K562 (cell line): Measurements from ENCODE around the gene TUBB2A. TPM values are rescaled to one million over a fixed set of nuclear protein-coding genes. Genes with fewer than 3 reads are reported as not detected.

Experiments
- ESRRA ChIP-seq: fragments of 450-650 bp; IDR thresholded peaks from 2 replicates; pipeline ENCODE4 v1.6.1; 2014; ENCODE audit warnings: low read depth, mild to moderate bottlenecking, moderate library complexity, borderline replicate concordance
- GTF2F1 ChIP-seq: IDR thresholded peaks from 2 replicates; pipeline ENCODE4 v1.6.1; 2011; ENCODE audit warnings: low read depth, low read length, improper control_type of control experiment
- KDM2B ChIP-seq: fragments of 250-450 bp; sonication (Bioruptor Pico); IDR thresholded peaks from 2 replicates; pipeline ENCODE4 v1.8.0; 2021; ENCODE audit warnings: mild to moderate bottlenecking, moderate library complexity
- LEF1 ChIP-seq: fragments of 450-650 bp; IDR thresholded peaks from 2 replicates; pipeline ENCODE4 v1.6.1; 2016; ENCODE audit warnings: mild to moderate bottlenecking
- MAZ ChIP-seq, 2 experiments: fragments of 450-650 bp in 1 of 2; sonication (generic) in 1 of 2; formaldehyde crosslinking; IDR thresholded peaks in 1 of 2; conservative IDR thresholded peaks in 1 of 2; 2 replicates each; pipeline versions ENCODE4 v1.4.0 to v1.5.0; 2020; ENCODE audit warnings: mild to moderate bottlenecking in 1 of 2, missing genetic modification reagents in 1 of 2
- SAP30 ChIP-seq: fragments of 200-600 bp; sonication (generic); IDR thresholded peaks from 2 replicates; pipeline ENCODE4 v1.6.1; 2012; ENCODE audit warnings: borderline replicate concordance, low read depth, mild to moderate bottlenecking, moderate library complexity, low read length, control low read depth, inconsistent platforms; ENCODE audit not compliant: insufficient read depth, poor library complexity, severe bottlenecking
- polyA plus RNA-seq, 8 experiments: library from polyadenylated mRNA; depleted of rRNA in 4 of 8; stranded (reverse) in 5 of 8; unstranded in 3 of 8; fragments of >200 nt; fragmentation: Nextera tagmentation in 2 of 8; fragmentation: Illumina TruSeq in 1 of 8; extraction: Ambion mirVana in 2 of 8; extraction: Trizol in 1 of 8; gene quantifications; 2 replicates each; pipeline versions ENCODE4 v1.2.1 to v1.2.3, GENCODE V29; 2011 to 2014; ENCODE audit warnings: inconsistent platforms in 1 of 8, missing spikeins in 1 of 8
- total RNA-seq, 7 experiments: library from RNA; depleted of rRNA in 6 of 7; stranded (reverse); fragments of >200 nt in 6 of 7; fragmentation: Illumina TruSeq in 2 of 7; extraction: Trizol in 2 of 7; gene quantifications; 2 replicates each; pipeline versions ENCODE4 v1.2.1 to v1.2.3, GENCODE V29; 2011 to 2021; ENCODE audit warnings: low replicate concordance in 1 of 7
- TF ChIP-seq, protein P1 (sequence below): sonication (generic); formaldehyde crosslinking; IDR thresholded peaks from 2 replicates; pipeline ENCODE4 v1.8.0; 2022; ENCODE audit warnings: mild to moderate bottlenecking, missing genetic modification reagents
- TF ChIP-seq, protein P2 (sequence below): fragments of 250-450 bp; sonication (Bioruptor Pico); IDR thresholded peaks from 2 replicates; pipeline ENCODE4 v1.8.0; 2022; ENCODE audit warnings: inconsistent platforms, mild to moderate bottlenecking, moderate library complexity, borderline replicate concordance
- TF ChIP-seq, protein P3 (sequence below): fragments of 450-650 bp; IDR thresholded peaks from 2 replicates; pipeline ENCODE4 v1.6.1; 2016; ENCODE audit warnings: low read depth

TUBB2A gene
- total and polyA plus RNA-seq, 9 of the 15 experiments (the other 6 are each of a cell fraction or from before 2014, with no cell fraction given) = 3.6 to 92.1 (median 45.6) TPM

DNA sequence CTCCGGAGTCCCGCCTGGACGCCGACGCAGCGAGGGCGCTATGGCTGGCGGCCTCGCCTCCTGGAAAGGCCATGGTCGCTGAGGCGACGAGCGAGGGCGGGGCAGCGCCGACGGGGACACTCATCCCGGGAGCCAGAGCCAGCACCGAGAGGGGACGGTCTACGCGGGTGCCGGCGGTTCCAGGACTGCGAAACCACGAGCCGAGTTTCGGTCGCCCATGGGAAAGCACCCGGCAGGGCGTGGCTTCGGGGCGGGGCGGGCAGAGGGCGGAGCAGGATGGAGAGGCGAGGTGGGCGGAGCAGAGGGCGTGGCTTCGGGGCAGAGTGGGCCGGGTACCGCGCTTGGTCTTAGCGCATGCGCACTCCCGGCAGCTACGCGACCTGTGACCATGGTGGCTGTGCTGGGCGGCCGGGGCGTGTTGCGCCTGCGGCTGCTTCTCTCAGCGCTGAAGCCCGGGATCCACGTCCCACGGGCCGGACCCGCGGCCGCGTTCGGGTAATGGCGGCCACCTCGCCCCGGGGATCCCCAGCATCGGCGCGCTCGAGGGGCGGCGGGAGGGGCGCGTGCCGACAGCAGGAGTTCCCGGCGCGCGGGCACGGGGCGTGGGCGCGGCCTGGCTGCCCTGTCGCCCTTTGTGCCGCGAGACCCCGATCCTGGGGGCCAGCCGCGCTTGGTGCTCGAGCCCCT lies 38.8 kb downstream of the TUBB2A start, which contains the start of gene BPHL (continued):
- TF ChIP-seq, protein P1, sequence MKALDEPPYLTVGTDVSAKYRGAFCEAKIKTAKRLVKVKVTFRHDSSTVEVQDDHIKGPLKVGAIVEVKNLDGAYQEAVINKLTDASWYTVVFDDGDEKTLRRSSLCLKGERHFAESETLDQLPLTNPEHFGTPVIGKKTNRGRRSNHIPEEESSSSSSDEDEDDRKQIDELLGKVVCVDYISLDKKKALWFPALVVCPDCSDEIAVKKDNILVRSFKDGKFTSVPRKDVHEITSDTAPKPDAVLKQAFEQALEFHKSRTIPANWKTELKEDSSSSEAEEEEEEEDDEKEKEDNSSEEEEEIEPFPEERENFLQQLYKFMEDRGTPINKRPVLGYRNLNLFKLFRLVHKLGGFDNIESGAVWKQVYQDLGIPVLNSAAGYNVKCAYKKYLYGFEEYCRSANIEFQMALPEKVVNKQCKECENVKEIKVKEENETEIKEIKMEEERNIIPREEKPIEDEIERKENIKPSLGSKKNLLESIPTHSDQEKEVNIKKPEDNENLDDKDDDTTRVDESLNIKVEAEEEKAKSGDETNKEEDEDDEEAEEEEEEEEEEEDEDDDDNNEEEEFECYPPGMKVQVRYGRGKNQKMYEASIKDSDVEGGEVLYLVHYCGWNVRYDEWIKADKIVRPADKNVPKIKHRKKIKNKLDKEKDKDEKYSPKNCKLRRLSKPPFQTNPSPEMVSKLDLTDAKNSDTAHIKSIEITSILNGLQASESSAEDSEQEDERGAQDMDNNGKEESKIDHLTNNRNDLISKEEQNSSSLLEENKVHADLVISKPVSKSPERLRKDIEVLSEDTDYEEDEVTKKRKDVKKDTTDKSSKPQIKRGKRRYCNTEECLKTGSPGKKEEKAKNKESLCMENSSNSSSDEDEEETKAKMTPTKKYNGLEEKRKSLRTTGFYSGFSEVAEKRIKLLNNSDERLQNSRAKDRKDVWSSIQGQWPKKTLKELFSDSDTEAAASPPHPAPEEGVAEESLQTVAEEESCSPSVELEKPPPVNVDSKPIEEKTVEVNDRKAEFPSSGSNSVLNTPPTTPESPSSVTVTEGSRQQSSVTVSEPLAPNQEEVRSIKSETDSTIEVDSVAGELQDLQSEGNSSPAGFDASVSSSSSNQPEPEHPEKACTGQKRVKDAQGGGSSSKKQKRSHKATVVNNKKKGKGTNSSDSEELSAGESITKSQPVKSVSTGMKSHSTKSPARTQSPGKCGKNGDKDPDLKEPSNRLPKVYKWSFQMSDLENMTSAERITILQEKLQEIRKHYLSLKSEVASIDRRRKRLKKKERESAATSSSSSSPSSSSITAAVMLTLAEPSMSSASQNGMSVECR (CRISPR knock-in tag) = peak; percentile 92; the same call in 1 of the 2 replicates
- TF ChIP-seq KDM2B (CRISPR knock-in tag) = peak; percentile 48; the same call in 1 of the 2 replicates
- TF ChIP-seq MAZ (CRISPR knock-in tag; conservative IDR thresholded peaks at IDR 0.05 in 1 of 2, IDR thresholded peaks at IDR 0.05 in 1 of 2) = peak; percentile 85 to 86
- TF ChIP-seq GTF2F1 = peak; percentile 96
- TF ChIP-seq, protein P2, sequence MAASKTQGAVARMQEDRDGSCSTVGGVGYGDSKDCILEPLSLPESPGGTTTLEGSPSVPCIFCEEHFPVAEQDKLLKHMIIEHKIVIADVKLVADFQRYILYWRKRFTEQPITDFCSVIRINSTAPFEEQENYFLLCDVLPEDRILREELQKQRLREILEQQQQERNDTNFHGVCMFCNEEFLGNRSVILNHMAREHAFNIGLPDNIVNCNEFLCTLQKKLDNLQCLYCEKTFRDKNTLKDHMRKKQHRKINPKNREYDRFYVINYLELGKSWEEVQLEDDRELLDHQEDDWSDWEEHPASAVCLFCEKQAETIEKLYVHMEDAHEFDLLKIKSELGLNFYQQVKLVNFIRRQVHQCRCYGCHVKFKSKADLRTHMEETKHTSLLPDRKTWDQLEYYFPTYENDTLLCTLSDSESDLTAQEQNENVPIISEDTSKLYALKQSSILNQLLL = no peak
- TF ChIP-seq, protein P3, sequence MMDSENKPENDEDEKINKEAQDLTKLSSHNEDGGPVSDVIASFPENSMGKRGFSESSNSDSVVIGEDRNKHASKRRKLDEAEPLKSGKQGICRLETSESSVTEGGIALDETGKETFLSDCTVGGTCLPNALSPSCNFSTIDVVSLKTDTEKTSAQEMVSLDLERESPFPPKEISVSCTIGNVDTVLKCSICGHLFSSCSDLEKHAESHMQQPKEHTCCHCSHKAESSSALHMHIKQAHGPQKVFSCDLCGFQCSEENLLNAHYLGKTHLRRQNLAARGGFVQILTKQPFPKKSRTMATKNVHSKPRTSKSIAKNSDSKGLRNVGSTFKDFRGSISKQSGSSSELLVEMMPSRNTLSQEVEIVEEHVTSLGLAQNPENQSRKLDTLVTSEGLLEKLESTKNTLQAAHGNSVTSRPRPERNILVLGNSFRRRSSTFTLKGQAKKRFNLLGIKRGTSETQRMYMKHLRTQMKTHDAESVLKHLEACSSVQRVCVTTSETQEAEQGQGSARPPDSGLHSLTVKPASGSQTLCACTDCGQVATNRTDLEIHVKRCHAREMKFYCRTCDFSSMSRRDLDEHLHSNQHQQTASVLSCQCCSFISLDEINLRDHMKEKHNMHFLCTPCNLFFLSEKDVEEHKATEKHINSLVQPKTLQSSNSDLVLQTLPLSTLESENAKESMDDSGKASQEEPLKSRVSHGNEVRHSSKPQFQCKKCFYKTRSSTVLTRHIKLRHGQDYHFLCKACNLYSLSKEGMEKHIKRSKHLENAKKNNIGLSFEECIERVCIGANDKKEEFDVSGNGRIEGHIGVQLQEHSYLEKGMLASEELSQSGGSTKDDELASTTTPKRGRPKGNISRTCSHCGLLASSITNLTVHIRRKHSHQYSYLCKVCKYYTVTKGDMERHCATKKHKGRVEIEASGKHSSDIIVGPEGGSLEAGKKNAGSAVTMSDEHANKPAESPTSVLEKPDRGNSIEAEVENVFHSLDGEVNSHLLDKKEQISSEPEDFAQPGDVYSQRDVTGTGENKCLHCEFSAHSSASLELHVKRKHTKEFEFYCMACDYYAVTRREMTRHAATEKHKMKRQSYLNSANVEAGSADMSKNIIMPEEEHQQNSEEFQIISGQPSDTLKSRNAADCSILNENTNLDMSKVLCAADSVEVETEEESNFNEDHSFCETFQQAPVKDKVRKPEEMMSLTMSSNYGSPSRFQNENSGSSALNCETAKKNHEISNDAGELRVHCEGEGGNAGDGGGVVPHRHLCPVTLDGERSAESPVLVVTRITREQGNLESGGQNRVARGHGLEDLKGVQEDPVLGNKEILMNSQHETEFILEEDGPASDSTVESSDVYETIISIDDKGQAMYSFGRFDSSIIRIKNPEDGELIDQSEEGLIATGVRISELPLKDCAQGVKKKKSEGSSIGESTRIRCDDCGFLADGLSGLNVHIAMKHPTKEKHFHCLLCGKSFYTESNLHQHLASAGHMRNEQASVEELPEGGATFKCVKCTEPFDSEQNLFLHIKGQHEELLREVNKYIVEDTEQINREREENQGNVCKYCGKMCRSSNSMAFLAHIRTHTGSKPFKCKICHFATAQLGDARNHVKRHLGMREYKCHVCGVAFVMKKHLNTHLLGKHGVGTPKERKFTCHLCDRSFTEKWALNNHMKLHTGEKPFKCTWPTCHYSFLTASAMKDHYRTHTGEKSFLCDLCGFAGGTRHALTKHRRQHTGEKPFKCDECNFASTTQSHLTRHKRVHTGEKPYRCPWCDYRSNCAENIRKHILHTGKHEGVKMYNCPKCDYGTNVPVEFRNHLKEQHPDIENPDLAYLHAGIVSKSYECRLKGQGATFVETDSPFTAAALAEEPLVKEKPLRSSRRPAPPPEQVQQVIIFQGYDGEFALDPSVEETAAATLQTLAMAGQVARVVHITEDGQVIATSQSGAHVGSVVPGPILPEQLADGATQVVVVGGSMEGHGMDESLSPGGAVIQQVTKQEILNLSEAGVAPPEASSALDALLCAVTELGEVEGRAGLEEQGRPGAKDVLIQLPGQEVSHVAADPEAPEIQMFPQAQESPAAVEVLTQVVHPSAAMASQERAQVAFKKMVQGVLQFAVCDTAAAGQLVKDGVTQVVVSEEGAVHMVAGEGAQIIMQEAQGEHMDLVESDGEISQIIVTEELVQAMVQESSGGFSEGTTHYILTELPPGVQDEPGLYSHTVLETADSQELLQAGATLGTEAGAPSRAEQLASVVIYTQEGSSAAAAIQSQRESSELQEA = no peak
- peak; percentile 50; the same call in 1 of the 2 replicates for TF ChIP-seq ESRRA
- TF ChIP-seq SAP30 = peak; percentile 73
- TF ChIP-seq LEF1 = no peak
